HepG2 (cell line): ENCODE data around the gene ZFPL1. TPM values are rescaled to one million over a fixed set of nuclear protein-coding genes. Genes with fewer than 3 reads are reported as not detected.

Experiments used
- FLYWCH1 ChIP-seq: sonication (generic); formaldehyde crosslinking; IDR thresholded peaks from 2 replicates; pipeline ENCODE4 v1.8.1; 2023; ENCODE audit warnings: mild to moderate bottlenecking, missing genetic modification reagents
- FOXP1 ChIP-seq, 2 experiments: fragments of 450-650 bp in 1 of 2; IDR thresholded peaks; 2 replicates each; pipeline ENCODE4 v1.6.1; 2017 to 2018; ENCODE audit warnings: antibody characterized with exemption in 1 of 2
- MEIS1 ChIP-seq: sonication (generic); formaldehyde crosslinking; IDR thresholded peaks from 2 replicates; pipeline ENCODE4 v1.9.0; 2021; ENCODE audit warnings: mild to moderate bottlenecking, missing genetic modification reagents, moderate library complexity, borderline replicate concordance
- NFKB2 ChIP-seq: sonication (generic); formaldehyde crosslinking; IDR thresholded peaks from 2 replicates; pipeline ENCODE4 v1.4.0; 2020; ENCODE audit warnings: missing genetic modification reagents, borderline replicate concordance
- ONECUT2 ChIP-seq: sonication (generic); formaldehyde crosslinking; IDR thresholded peaks from 2 replicates; pipeline ENCODE4 v1.4.0; 2020; ENCODE audit warnings: missing genetic modification reagents
- POLR2G ChIP-seq: fragments of 200-400 bp; formaldehyde crosslinking; IDR thresholded peaks from 2 replicates; pipeline ENCODE4 v1.6.1; 2018; ENCODE audit warnings: mild to moderate bottlenecking, low read depth, low read length, moderate library complexity
- SYNCRIP ChIP-seq: fragments of 200-400 bp; formaldehyde crosslinking; IDR thresholded peaks from 2 replicates; pipeline ENCODE4 v1.6.1; 2018; ENCODE audit warnings: mild to moderate bottlenecking, low read depth, low read length; ENCODE audit not compliant: insufficient read depth
- WIZ ChIP-seq: sonication (generic); formaldehyde crosslinking; IDR thresholded peaks from 2 replicates; pipeline ENCODE4 v1.5.1; 2020; ENCODE audit warnings: mild to moderate bottlenecking, missing genetic modification reagents
- XBP1 ChIP-seq: sonication (generic); formaldehyde crosslinking; IDR thresholded peaks from 2 replicates; pipeline ENCODE4 v1.5.0; 2020; ENCODE audit warnings: missing genetic modification reagents
- ZNF235 ChIP-seq: sonication (generic); formaldehyde crosslinking; IDR thresholded peaks from 2 replicates; pipeline ENCODE4 v1.8.1; 2023; ENCODE audit warnings: mild to moderate bottlenecking, missing genetic modification reagents, borderline replicate concordance
- ZNF34 ChIP-seq: sonication (generic); formaldehyde crosslinking; IDR thresholded peaks from 2 replicates; pipeline ENCODE4 v1.4.0; 2020; ENCODE audit warnings: mild to moderate bottlenecking, missing genetic modification reagents, borderline replicate concordance
- ZNF703 ChIP-seq: sonication (generic); formaldehyde crosslinking; IDR thresholded peaks from 2 replicates; pipeline ENCODE4 v1.5.1; 2020; ENCODE audit warnings: missing genetic modification reagents, mild to moderate bottlenecking, moderate library complexity, borderline replicate concordance
- ZNF746 ChIP-seq: sonication (generic); formaldehyde crosslinking; IDR thresholded peaks from 2 replicates; pipeline ENCODE4 v1.8.0; 2022; ENCODE audit warnings: mild to moderate bottlenecking, missing genetic modification reagents
- ZNF777 ChIP-seq: sonication (generic); formaldehyde crosslinking; IDR thresholded peaks from 2 replicates; pipeline ENCODE4 v1.4.0; 2020; ENCODE audit warnings: missing genetic modification reagents
- polyA plus RNA-seq, 8 experiments: library from polyadenylated mRNA; depleted of rRNA in 3 of 8; stranded (reverse) in 7 of 8; unstranded in 1 of 8; fragments of >200 nt; fragmentation: Illumina TruSeq in 4 of 8; extraction: Trizol in 4 of 8; gene quantifications; 2 replicates each; pipeline versions ENCODE4 v1.2.1 to v1.2.3, GENCODE V29; 2011 to 2016; ENCODE audit warnings: low read depth in 4 of 8, missing spikeins in 1 of 8, mixed read lengths in 1 of 8; ENCODE audit not compliant: insufficient read depth in 1 of 8
- total RNA-seq, 5 experiments: library from RNA; depleted of rRNA; stranded (reverse); fragments of >200 nt; fragmentation: Illumina TruSeq; extraction: Trizol; gene quantifications; 2 replicates each; pipeline ENCODE4 v1.2.3, GENCODE V29; 2016; ENCODE audit warnings: low read depth in 1 of 5
- TF ChIP-seq, protein P1 (sequence below): sonication (generic); formaldehyde crosslinking; IDR thresholded peaks from 2 replicates; pipeline ENCODE4 v1.5.0; 2020; ENCODE audit warnings: mild to moderate bottlenecking, low read depth, missing genetic modification reagents, borderline replicate concordance
- TF ChIP-seq, protein P2 (sequence below): sonication (generic); formaldehyde crosslinking; IDR thresholded peaks from 2 replicates; pipeline ENCODE4 v1.4.0; 2020; ENCODE audit warnings: missing genetic modification reagents
- TF ChIP-seq, protein P3 (sequence below): sonication (generic); formaldehyde crosslinking; IDR thresholded peaks from 2 replicates; pipeline ENCODE4 v1.5.1; 2020; ENCODE audit warnings: missing genetic modification reagents, mild to moderate bottlenecking, borderline replicate concordance
- TF ChIP-seq, protein P4 (sequence below): sonication (generic); formaldehyde crosslinking; IDR thresholded peaks from 2 replicates; pipeline ENCODE4 v1.5.1; 2020; ENCODE audit warnings: mild to moderate bottlenecking, missing genetic modification reagents

Gene ZFPL1
- total and polyA plus RNA-seq, 2 of the 13 experiments (the other 11 are each of a cell fraction or from before 2014, with no cell fraction given) = 32.2 to 56.0 TPM

DNA sequence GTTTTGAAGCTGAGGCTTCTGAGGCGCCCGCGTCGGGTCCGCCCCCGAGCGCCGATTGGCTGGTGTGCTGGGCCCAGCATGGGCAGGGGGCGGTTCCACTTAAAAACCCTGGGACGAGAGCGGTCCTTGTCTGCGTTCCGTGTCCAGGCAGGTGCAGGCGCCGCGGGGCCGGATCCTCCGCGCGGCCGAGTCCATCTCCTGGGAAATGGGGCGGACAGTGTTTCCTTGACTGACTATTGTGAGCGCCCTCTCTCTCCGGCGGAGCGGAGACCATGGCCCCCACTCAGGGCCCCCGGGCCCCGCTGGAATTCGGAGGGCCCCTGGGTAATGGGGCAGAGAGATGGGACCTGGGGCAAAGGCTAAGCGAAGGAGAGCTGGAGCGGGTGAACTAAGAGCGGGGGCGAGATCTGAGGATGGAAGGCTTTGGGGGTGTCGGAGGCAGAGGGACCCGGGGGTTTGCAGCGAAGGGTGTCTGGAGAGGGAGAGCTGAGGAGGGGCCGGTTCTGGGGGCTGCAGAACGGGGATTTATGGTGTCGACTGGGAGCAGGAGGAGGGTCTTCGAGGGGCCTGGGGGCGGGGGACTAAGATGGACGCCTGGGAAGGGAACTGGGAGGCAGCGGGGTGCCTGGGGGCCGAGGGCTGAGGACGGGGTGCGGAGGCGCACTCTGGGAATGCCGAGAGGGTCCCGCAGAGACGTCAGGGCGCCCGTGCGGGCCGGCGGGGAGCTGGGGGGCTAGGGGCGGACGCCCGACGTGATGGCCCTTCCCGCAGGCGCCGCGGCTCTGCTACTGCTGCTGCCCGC is 27.9 kb downstream of the ZFPL1 start, which contains the start of gene TM7SF2 (continued):
- TF ChIP-seq, protein P1, sequence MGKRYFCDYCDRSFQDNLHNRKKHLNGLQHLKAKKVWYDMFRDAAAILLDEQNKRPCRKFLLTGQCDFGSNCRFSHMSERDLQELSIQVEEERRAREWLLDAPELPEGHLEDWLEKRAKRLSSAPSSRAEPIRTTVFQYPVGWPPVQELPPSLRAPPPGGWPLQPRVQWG (CRISPR knock-in tag) = no peak
- TF ChIP-seq ZNF34 (CRISPR knock-in tag) = no peak
- TF ChIP-seq MEIS1 (CRISPR knock-in tag) = peak; percentile 52; the same call in 1 of the 2 replicates
- TF ChIP-seq FLYWCH1 = no peak
- no peak for TF ChIP-seq SYNCRIP
- peak; percentile 47; the same call in 1 of the 2 replicates for TF ChIP-seq ONECUT2 (CRISPR knock-in tag)
- TF ChIP-seq FOXP1 (IDR thresholded peaks at IDR 0.05) = no peak
- no peak for TF ChIP-seq FOXP1 (CRISPR knock-in tag; IDR thresholded peaks at IDR 0.05)
- no peak; the same call in 1 of the 2 replicates for TF ChIP-seq ZNF746
- TF ChIP-seq, protein P2, sequence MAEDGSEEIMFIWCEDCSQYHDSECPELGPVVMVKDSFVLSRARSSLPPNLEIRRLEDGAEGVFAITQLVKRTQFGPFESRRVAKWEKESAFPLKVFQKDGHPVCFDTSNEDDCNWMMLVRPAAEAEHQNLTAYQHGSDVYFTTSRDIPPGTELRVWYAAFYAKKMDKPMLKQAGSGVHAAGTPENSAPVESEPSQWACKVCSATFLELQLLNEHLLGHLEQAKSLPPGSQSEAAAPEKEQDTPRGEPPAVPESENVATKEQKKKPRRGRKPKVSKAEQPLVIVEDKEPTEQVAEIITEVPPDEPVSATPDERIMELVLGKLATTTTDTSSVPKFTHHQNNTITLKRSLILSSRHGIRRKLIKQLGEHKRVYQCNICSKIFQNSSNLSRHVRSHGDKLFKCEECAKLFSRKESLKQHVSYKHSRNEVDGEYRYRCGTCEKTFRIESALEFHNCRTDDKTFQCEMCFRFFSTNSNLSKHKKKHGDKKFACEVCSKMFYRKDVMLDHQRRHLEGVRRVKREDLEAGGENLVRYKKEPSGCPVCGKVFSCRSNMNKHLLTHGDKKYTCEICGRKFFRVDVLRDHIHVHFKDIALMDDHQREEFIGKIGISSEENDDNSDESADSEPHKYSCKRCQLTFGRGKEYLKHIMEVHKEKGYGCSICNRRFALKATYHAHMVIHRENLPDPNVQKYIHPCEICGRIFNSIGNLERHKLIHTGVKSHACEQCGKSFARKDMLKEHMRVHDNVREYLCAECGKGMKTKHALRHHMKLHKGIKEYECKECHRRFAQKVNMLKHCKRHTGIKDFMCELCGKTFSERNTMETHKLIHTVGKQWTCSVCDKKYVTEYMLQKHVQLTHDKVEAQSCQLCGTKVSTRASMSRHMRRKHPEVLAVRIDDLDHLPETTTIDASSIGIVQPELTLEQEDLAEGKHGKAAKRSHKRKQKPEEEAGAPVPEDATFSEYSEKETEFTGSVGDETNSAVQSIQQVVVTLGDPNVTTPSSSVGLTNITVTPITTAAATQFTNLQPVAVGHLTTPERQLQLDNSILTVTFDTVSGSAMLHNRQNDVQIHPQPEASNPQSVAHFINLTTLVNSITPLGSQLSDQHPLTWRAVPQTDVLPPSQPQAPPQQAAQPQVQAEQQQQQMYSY (CRISPR knock-in tag) = peak; percentile 47; the same call in 1 of the 2 replicates
- peak; percentile 29; the same call in 1 of the 2 replicates for TF ChIP-seq ZNF235 (CRISPR knock-in tag)
- no peak for TF ChIP-seq ZNF777 (CRISPR knock-in tag)
- TF ChIP-seq NFKB2 = peak; percentile 36; the same call in 1 of the 2 replicates
- TF ChIP-seq, protein P3, sequence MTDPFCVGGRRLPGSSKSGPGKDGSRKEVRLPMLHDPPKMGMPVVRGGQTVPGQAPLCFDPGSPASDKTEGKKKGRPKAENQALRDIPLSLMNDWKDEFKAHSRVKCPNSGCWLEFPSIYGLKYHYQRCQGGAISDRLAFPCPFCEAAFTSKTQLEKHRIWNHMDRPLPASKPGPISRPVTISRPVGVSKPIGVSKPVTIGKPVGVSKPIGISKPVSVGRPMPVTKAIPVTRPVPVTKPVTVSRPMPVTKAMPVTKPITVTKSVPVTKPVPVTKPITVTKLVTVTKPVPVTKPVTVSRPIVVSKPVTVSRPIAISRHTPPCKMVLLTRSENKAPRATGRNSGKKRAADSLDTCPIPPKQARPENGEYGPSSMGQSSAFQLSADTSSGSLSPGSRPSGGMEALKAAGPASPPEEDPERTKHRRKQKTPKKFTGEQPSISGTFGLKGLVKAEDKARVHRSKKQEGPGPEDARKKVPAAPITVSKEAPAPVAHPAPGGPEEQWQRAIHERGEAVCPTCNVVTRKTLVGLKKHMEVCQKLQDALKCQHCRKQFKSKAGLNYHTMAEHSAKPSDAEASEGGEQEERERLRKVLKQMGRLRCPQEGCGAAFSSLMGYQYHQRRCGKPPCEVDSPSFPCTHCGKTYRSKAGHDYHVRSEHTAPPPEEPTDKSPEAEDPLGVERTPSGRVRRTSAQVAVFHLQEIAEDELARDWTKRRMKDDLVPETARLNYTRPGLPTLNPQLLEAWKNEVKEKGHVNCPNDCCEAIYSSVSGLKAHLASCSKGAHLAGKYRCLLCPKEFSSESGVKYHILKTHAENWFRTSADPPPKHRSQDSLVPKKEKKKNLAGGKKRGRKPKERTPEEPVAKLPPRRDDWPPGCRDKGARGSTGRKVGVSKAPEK (CRISPR knock-in tag) = no peak
- TF ChIP-seq POLR2G = peak; percentile 100
- TF ChIP-seq WIZ (CRISPR knock-in tag) = no peak
- TF ChIP-seq, protein P4, sequence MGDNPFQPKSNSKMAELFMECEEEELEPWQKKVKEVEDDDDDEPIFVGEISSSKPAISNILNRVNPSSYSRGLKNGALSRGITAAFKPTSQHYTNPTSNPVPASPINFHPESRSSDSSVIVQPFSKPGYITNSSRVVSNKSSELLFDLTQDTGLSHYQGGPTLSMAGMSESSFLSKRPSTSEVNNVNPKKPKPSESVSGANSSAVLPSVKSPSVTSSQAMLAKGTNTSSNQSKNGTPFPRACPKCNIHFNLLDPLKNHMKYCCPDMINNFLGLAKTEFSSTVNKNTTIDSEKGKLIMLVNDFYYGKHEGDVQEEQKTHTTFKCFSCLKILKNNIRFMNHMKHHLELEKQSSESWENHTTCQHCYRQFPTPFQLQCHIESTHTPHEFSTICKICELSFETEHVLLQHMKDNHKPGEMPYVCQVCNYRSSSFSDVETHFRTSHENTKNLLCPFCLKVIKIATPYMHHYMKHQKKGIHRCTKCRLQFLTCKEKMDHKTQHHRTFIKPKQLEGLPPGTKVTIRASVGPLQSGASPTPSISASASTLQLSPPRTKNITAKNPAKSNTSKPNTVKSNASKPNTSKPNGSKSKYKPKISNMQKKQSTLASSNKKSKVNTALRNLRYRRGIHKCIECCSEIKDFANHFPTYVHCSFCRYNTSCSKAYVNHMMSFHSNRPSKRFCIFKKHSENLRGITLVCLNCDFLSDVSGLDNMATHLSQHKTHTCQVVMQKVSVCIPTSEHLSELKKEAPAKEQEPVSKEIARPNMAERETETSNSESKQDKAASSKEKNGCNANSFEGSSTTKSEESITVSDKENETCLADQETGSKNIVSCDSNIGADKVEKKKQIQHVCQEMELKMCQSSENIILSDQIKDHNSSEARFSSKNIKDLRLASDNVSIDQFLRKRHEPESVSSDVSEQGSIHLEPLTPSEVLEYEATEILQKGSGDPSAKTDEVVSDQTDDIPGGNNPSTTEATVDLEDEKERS (CRISPR knock-in tag) = peak; percentile 52; the same call in 1 of the 2 replicates
- TF ChIP-seq XBP1 (CRISPR knock-in tag) = peak; percentile 21; the same call in 1 of the 2 replicates
- no peak for TF ChIP-seq ZNF703
